ENCODE data around the gene PIP5K1B. TPM values are rescaled to one million over a fixed set of nuclear protein-coding genes. Genes with fewer than 3 reads are reported as not detected.
A peak's percentile ranks its signal among the peaks of the same experiment; 100 is the strongest.

The PIP5K1B gene
- total and polyA plus RNA-seq, 2 of the 13 experiments (the other 11 are each of a cell fraction or from before 2014, with no cell fraction given), result 15.8 to 17.5 TPM

GRCh38 chr9:68739621-68740174, 34.7 kb downstream of the PIP5K1B start (continued):
- TF ChIP-seq SP2 (CRISPR knock-in tag; IDR thresholded peaks at IDR 0.05) (no peak), SRSF1 (optimal IDR thresholded peaks at IDR 0.05; ENCODE audit: low read depth, low read length) (no peak), ZNF44 (CRISPR knock-in tag; IDR thresholded peaks at IDR 0.05) (0 out of 2 replicates have a peak, but pooled peaks have one; percentile 75), ZNF614 (CRISPR knock-in tag; IDR thresholded peaks at IDR 0.05; ENCODE audit: borderline replicate concordance) (no peak; the same call in 1 of the 2 replicates), ISL2 (CRISPR knock-in tag; IDR thresholded peaks at IDR 0.05) (peak; percentile 61; the same call in 1 of the 2 replicates), ZFY (CRISPR knock-in tag; IDR thresholded peaks at IDR 0.05) (no peak), SNAI1 (CRISPR knock-in tag; IDR thresholded peaks at IDR 0.05; ENCODE audit: borderline replicate concordance) (no peak), ZNF282 (IDR thresholded peaks at IDR 0.05; ENCODE audit: partially characterized antibody) (no peak), DMTF1 (CRISPR knock-in tag; IDR thresholded peaks at IDR 0.05) (no peak), CSRNP1 (CRISPR knock-in tag; IDR thresholded peaks at IDR 0.05) (no peak), ZNF749 (CRISPR knock-in tag; IDR thresholded peaks at IDR 0.05; ENCODE audit: borderline replicate concordance) (no peak; the same call in 1 of the 2 replicates), FOXP1 (IDR thresholded peaks at IDR 0.05) (no peak), FOXP1 (CRISPR knock-in tag; IDR thresholded peaks at IDR 0.05) (0 out of 2 replicates have a peak, but pooled peaks have one; percentile 48), CEBPB (IDR thresholded peaks at IDR 0.05; ENCODE audit: borderline replicate concordance, low read depth, low read length) (peak; percentile 32; the same call in 1 of the 2 replicates), GATA4 (IDR thresholded peaks at IDR 0.05; ENCODE audit: borderline replicate concordance, low read depth) (peak; percentile 64; the same call in 1 of the 2 replicates), EZH2 (conservative IDR thresholded peaks at IDR 0.05; ENCODE audit: low read depth, low read length) (no peak)
- TF ChIP-seq, protein P1, sequence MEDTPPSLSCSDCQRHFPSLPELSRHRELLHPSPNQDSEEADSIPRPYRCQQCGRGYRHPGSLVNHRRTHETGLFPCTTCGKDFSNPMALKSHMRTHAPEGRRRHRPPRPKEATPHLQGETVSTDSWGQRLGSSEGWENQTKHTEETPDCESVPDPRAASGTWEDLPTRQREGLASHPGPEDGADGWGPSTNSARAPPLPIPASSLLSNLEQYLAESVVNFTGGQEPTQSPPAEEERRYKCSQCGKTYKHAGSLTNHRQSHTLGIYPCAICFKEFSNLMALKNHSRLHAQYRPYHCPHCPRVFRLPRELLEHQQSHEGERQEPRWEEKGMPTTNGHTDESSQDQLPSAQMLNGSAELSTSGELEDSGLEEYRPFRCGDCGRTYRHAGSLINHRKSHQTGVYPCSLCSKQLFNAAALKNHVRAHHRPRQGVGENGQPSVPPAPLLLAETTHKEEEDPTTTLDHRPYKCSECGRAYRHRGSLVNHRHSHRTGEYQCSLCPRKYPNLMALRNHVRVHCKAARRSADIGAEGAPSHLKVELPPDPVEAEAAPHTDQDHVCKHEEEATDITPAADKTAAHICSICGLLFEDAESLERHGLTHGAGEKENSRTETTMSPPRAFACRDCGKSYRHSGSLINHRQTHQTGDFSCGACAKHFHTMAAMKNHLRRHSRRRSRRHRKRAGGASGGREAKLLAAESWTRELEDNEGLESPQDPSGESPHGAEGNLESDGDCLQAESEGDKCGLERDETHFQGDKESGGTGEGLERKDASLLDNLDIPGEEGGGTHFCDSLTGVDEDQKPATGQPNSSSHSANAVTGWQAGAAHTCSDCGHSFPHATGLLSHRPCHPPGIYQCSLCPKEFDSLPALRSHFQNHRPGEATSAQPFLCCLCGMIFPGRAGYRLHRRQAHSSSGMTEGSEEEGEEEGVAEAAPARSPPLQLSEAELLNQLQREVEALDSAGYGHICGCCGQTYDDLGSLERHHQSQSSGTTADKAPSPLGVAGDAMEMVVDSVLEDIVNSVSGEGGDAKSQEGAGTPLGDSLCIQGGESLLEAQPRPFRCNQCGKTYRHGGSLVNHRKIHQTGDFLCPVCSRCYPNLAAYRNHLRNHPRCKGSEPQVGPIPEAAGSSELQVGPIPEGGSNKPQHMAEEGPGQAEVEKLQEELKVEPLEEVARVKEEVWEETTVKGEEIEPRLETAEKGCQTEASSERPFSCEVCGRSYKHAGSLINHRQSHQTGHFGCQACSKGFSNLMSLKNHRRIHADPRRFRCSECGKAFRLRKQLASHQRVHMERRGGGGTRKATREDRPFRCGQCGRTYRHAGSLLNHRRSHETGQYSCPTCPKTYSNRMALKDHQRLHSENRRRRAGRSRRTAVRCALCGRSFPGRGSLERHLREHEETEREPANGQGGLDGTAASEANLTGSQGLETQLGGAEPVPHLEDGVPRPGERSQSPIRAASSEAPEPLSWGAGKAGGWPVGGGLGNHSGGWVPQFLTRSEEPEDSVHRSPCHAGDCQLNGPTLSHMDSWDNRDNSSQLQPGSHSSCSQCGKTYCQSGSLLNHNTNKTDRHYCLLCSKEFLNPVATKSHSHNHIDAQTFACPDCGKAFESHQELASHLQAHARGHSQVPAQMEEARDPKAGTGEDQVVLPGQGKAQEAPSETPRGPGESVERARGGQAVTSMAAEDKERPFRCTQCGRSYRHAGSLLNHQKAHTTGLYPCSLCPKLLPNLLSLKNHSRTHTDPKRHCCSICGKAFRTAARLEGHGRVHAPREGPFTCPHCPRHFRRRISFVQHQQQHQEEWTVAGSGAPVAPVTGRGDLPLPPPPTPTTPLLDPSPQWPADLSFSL (CRISPR knock-in tag; IDR thresholded peaks at IDR 0.05), result no peak
- TF ChIP-seq, protein P2, sequence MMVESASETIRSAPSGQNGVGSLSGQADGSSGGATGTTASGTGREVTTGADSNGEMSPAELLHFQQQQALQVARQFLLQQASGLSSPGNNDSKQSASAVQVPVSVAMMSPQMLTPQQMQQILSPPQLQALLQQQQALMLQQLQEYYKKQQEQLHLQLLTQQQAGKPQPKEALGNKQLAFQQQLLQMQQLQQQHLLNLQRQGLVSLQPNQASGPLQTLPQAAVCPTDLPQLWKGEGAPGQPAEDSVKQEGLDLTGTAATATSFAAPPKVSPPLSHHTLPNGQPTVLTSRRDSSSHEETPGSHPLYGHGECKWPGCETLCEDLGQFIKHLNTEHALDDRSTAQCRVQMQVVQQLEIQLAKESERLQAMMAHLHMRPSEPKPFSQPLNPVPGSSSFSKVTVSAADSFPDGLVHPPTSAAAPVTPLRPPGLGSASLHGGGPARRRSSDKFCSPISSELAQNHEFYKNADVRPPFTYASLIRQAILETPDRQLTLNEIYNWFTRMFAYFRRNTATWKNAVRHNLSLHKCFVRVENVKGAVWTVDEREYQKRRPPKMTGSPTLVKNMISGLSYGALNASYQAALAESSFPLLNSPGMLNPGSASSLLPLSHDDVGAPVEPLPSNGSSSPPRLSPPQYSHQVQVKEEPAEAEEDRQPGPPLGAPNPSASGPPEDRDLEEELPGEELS (CRISPR knock-in tag; IDR thresholded peaks at IDR 0.05), result peak; percentile 81
